Bronchial epithelial cell (primary cell): ENCODE measurements around the gene HIPK1. TPM values are rescaled to one million over a fixed set of nuclear protein-coding genes. Genes with fewer than 3 reads are reported as not detected.

Experiments
- DNase-seq: peaks from one replicate; pipeline ENCODE4 v3.0.0-alpha.2; 2010; ENCODE audit warnings: low read depth
- FAIRE-seq: peaks from 2 replicates; lab custom pipeline; 2011; peaks lifted over from hg19 to GRCh38; lab: Jason Lieb, UNC
- H3K27me3 ChIP-seq: 2 replicates; pipeline ENCODE4 v1.5.1; 2011; ENCODE audit warnings: low read length; ENCODE audit not compliant: control insufficient read depth, insufficient read depth
- H3K36me3 ChIP-seq: 2 replicates; pipeline ENCODE4 v1.5.1; 2011; ENCODE audit warnings: low read length; ENCODE audit not compliant: control insufficient read depth, insufficient read depth
- H3K4me3 ChIP-seq: 2 replicates; pipeline ENCODE4 v1.5.1; 2011; ENCODE audit warnings: mild to moderate bottlenecking, low read depth, low read length, control low read depth
- total RNA-seq: library from RNA; depleted of rRNA; stranded (reverse); fragments of >200 nt; gene quantifications from 2 replicates; pipeline ENCODE4 v1.2.1, GENCODE V29; 2014
- TF ChIP-seq, protein P1 (sequence below): IDR thresholded peaks from 2 replicates; pipeline ENCODE4 v1.5.1; 2011; ENCODE audit warnings: mild to moderate bottlenecking, moderate library complexity, low read length, control low read depth, inconsistent platforms; ENCODE audit not compliant: insufficient read depth, severe bottlenecking

HIPK1 gene
- total RNA-seq, 1 donor from 2014 or later: 18.7 TPM

DNA sequence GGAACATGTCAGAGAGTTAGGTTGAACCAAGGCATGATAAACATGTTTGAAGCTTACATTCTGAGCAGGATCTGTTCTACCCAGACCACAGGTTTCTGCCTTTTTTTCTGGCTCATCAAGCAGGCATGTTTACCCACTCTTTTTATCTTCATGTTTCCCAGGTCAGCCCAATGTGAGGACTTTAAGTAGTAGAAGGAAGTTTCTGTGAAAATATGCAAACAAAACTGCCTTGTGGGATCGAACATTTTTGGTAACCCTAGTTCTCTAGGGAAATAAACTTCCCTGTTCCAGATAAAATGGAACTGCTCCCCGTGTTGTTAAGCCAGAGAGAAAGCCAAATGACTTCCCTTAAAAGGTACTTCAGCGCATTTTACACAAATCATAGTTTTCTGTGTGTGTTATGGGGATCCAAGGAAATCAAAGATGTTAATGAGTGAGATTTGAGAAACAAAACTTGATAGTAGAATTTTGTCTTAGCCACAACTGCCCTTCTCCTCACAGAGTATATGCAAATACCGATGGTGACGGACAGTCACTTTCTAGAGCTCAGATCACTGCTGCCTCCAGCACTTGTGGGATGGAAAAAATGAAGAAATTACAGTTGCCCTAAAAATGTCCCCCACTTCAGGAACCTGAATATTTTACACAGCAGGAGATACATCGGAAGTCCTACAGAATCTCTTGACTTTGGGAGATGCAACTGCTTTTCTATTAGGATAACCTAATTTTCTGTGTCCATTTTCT is 765 bp upstream of the HIPK1 start:
- Histone ChIP-seq H3K27me3 (no peaks in the 10 kb centered on the region), H3K36me3 (no peaks in the 10 kb centered on the region), H3K4me3 (peak overlapping the region; percentile 97)
- TF ChIP-seq, protein P1, sequence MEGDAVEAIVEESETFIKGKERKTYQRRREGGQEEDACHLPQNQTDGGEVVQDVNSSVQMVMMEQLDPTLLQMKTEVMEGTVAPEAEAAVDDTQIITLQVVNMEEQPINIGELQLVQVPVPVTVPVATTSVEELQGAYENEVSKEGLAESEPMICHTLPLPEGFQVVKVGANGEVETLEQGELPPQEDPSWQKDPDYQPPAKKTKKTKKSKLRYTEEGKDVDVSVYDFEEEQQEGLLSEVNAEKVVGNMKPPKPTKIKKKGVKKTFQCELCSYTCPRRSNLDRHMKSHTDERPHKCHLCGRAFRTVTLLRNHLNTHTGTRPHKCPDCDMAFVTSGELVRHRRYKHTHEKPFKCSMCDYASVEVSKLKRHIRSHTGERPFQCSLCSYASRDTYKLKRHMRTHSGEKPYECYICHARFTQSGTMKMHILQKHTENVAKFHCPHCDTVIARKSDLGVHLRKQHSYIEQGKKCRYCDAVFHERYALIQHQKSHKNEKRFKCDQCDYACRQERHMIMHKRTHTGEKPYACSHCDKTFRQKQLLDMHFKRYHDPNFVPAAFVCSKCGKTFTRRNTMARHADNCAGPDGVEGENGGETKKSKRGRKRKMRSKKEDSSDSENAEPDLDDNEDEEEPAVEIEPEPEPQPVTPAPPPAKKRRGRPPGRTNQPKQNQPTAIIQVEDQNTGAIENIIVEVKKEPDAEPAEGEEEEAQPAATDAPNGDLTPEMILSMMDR: no peak
- FAIRE-seq (no peak), DNase-seq (no peak)

DNA sequence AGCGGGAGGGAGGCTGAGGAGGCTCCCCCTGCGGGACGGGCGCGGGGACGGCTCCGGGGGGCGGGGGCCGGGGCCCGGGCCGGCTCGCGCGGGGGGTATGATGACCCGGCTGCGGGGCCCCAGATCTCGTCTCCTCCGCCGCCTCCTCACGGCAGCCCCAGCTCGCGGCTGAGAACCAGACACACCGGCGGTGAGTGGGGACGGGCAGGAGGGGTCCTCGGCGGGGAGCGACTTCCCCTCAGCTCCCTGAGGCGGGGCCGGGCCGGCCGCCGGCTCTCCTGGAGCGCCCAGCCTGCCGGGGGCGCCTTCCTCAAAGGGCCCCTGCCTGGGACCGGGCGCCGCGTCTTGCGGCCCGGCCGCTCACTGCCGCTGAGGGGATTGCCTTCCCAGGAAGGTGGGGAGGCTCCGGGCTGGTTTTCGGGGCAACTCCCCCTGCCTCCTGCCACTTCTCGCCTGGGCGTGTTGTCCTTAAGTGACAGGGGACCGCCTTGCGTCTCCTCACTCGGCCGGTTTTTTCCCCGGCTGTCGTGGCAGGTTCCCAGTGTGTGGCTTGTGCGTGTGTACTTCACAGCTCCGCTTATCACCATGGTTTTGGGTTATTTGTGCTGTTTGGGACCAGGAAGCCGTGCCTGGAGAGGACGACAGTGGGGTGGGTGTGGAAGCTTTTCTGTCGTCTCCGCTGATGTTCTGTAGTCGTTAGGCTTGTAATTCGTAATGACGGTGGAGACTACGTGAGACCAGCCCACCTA is 800 bp downstream of the HIPK1 start:
- no peaks in the 10 kb centered on the region for H3K36me3 ChIP-seq
- H3K27me3 ChIP-seq: no peaks in the 10 kb centered on the region
- TF ChIP-seq, protein P1: peak; percentile 15
- DNase-seq (peak; percentile 24), FAIRE-seq (no peak)
- H3K4me3 ChIP-seq: peak overlapping the region; percentile 97

DNA sequence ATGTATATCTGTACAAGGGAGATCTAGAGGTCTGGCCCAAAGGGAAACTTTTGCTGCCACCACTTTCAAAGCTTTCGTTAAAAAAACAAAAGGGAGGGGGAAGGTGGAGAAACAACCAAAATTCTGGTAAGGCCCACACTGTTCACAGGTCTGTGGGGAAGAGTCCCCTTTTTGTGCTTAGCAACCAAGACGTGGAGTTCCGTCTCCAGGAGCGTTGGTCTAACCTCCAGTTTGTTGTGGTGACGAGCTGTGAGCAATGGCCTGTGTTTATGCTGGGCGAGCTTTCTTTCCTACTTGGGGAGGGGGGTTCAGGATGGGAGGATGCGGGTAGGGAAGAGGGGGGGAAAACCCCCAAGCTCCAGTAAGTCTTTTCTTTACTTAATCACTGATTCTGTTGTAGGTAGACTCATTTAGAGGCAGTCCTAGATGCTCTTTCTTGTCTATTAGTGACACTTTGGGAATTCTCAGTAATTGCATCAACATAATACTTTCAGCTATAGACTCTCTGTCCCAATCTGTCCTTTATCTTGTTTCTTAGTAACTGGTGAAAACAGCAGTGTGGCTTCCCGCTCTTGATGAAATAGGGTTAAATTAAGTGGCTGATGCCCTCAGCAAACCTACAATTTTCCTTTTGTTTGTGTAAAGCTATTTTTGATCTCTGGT is 1.5 kb downstream of the HIPK1 start:
- DNase-seq: peak; percentile 58
- no peaks in the 10 kb centered on the region for H3K27me3 ChIP-seq
- no peak for FAIRE-seq
- peak overlapping the region; percentile 97 for H3K4me3 ChIP-seq
- H3K36me3 ChIP-seq: no peaks in the 10 kb centered on the region
- TF ChIP-seq, protein P1: no peak

DNA sequence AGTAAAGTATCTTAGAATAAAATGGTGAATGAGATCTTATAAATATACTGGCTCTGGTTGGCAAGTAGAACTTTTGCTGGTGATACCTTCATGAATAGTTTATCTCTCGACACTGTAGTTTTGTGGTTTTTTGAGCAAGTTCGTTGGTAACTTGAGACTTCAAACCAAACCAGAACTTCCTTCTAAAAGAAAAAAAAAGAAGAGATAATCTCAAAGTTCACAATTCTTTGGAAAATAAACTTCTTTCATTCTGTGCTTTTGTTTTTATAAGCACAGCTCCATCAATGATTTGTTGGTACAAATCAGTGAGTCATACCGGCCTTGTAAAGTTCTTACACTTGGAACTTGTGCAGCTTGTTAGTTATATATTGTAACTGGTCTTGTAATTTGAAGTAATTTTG is 2.3 kb downstream of the HIPK1 start:
- DNase-seq: peak; percentile 45

DNA sequence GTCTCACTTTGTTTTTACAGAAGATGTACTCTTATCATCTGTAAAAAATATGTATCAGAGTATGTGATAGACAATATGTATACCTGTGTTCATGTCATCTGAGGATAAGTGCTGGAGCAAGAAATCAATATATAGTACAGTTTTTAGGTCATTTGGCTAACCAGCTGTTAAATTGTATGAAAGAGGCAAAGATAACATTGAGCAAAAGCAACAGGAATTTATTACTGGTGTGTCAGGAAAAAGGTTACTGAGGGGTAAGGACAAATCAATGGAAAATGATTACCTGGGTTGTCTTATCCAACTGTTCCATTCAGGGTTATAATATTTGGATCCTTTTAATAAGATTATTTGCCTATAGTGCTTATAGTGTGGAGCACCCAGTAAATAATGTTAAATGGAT is 4.9 kb downstream of the HIPK1 start:
- no peak overlapping the region for H3K4me3 ChIP-seq
- TF ChIP-seq, protein P1: no peak
- no peaks in the 10 kb centered on the region for H3K36me3 ChIP-seq
- no peaks in the 10 kb centered on the region for H3K27me3 ChIP-seq
- FAIRE-seq (no peak), DNase-seq (no peak)

More for the DNA sequence above, 2.3 kb downstream of the HIPK1 start:
- TF ChIP-seq, protein P1: no peak
- Histone ChIP-seq H3K36me3 (no peaks in the 10 kb centered on the region), H3K4me3 (no peak overlapping the region), H3K27me3 (no peaks in the 10 kb centered on the region)
- no peak for FAIRE-seq
